ENCODE results near the gene ANO9.
"Not testable (repeated sequence)": the region's sequence is repeated elsewhere in the genome, so short reads cannot be mapped to it uniquely, and the experiment has no call there.

Gene ANO9

GRCh38 chr11:400241-400689 lies 41.5 kb downstream of the ANO9 start:
- DNase-seq (ENCODE audit: low read depth): no peak

GRCh38 chr11:399731-400211 lies 42.0 kb downstream of the ANO9 start:
- DNase-seq (ENCODE audit: low read depth): no peak

DNA sequence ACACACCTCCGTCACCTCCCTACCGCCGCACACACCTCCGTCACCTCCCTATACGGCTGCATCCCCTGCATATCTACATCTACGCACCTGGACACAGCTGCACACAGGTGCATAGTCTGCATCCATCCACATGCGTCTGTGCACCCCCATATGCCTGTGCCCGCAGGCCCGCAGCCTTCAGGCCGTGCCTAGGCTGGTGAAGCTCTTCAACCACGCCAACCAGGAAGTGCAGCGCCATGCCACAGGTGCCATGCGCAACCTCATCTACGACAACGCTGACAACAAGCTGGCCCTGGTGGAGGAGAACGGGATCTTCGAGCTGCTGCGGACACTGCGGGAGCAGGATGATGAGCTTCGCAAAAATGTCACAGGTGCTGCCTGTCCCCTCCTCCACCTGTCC lies 43.0 kb downstream of the ANO9 start:
- DNase-seq (ENCODE audit: low read depth): no peak

DNA sequence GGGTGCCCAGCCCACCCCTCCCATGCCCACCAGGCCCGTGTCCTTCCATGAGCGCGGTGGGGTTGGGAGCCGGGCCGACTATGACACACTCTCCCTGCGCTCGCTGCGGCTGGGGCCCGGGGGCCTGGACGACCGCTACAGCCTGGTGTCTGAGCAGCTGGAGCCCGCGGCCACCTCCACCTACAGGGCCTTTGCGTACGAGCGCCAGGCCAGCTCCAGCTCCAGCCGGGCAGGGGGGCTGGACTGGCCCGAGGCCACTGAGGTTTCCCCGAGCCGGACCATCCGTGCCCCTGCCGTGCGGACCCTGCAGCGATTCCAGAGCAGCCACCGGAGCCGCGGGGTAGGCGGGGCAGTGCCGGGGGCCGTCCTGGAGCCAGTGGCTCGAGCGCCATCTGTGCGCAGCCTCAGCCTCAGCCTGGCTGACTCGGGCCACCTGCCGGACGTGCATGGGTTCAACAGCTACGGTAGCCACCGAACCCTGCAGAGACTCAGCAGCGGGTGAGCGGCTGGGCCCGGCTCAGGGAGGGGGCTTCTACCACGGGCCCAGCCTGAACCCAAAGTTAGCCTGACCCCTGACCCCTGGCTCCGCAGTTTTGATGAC lies 44.8 kb downstream of the ANO9 start:
- DNase-seq (ENCODE audit: low read depth): no peak

GRCh38 chr11:396511-396947 lies 45.3 kb downstream of the ANO9 start:
- no peak for DNase-seq (ENCODE audit: low read depth)

DNA sequence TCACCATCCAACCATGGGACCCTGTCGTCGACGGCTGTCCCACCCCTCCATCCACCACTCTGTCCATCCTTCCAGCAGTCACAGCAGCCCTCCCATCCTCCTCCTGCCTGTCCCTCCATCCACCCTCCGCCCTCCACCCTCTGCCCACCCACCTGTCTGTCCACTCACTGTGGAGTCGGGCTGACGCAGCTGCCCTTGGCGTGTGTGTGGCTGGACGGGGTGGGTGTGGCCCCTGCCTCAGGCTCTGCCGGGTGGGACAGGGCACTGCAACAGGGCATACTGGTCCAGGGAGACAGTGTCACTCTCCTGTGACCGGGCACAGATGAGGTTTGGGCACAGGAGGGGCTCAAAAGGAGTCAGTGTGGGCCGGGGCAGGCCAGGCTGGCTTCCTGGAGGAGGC lies 45.9 kb downstream of the ANO9 start:
- no peak for DNase-seq (ENCODE audit: low read depth)

GRCh38 chr11:394858-395655 lies 46.8 kb downstream of the ANO9 start:
- no peak for DNase-seq (ENCODE audit: low read depth)

DNA sequence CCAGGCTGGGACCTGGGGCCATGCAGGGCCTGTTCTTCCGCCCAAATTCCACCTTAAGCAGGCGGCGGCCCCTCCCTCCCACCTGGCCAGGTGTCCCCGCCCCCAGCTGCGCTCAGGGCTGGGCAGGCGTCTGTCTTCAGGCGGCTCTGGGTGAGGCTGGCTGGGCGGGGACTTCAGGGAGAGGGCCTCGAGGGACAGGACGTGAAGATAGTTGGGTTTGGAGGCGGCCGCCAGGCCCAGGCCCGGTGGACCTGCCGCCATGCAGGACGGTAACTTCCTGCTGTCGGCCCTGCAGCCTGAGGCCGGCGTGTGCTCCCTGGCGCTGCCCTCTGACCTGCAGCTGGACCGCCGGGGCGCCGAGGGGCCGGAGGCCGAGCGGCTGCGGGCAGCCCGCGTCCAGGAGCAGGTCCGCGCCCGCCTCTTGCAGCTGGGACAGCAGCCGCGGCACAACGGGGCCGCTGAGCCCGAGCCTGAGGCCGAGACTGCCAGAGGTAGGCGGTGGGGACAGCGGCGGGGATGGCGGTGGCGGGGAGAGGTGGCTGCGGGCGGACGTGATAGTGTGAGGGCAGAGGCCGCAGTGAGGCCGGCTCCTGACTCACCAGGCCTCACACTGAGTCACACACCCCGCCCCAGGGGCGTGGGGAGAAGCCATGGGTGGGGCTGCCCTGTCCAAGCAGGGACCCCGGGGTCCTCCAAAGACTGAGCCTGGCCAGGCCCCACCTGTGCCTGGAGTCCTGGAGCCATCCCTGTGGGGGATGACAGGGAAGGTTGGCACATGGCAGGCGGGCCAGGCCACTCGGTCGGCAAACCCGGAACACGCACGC lies 47.6 kb downstream of the ANO9 start, which contains the start of gene PKP3:
Gene PKP3, plus strand, starts transcription at position 176 of the 824 bp plus-strand sequence. Its CDS starts 84 bp downstream, at position 260.
- no peak for DNase-seq (ENCODE audit: low read depth)

GRCh38 chr11:393219-394033 lies 48.4 kb downstream of the ANO9 start:
- no peak for DNase-seq (ENCODE audit: low read depth)

DNA sequence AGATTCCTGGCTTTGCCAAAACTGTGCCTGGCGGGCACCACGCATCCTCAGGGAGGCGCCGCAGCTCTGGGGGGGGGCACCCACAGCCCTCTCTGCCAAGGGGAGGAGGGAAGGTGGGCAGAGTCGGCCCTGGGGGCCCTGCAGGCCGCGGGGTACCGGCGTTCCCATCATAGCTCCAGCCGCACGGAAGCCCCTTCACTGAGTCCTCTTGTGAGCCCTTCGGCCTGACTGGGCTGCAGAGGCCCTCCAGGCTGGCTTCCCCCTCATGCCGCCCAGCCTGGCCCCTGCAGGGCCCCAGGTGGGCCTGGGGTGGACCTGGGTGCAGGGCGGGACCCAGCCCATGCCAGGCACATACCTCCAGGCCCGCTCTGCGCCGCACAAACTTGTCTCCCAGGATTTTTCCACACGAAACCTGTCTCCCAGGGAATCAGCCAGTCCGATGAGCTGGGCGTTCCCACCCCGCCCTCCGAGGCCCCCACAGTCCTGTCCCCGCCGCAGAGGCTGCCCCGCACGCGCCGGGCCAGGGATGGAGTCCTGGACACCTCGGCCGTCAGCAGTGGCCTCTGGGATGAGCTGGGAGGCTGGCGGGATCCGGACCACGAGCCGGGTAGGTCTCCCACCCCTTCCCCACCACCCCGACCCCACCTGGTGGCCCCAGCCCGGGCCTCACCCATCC lies 49.6 kb downstream of the ANO9 start:
- no peak for DNase-seq (ENCODE audit: low read depth)

DNA sequence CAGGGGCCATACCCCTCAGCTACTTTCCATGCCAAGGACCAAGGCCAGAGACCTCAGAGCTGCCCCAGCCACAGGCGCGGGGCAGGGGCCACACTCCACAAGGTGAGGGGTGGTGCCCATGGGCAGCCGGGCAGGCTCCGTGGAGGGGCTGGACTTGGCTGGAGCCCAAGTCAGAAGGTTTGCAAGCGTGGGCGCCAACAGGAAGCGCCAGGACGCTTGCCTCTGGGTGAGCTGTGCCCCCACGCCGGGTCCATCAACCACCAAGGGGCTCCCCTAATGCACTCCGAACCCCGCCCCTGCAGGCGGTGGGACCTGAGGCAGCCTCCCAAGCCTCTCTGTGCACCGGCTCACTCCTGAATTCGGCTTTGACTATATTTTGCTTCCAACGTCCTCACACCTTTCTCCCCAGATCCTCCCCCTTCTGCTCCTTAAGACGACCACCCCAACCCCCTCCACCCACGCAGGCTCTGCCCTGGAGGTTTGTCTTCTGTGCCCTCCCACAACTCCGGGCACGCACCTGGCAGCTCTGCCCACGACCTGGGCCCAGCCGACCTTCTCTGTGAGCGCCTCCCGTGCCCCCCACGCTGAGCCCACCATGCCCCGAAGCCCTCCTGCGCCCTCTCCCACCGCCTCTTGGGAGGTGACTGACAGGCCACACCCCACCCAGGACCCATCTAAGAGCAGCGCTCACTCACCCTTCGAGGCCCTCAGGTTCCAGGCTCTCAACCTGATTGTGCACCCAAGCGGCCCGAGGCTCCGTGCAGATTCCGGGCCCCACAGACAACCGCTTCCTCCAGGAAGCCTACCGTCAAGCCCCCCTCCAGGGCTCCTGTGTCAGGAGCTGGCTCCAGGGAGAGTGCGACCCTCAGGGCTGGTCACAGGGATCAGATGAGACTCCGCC lies 50.4 kb downstream of the ANO9 start:
- DNase-seq (ENCODE audit: low read depth): no peak

DNA sequence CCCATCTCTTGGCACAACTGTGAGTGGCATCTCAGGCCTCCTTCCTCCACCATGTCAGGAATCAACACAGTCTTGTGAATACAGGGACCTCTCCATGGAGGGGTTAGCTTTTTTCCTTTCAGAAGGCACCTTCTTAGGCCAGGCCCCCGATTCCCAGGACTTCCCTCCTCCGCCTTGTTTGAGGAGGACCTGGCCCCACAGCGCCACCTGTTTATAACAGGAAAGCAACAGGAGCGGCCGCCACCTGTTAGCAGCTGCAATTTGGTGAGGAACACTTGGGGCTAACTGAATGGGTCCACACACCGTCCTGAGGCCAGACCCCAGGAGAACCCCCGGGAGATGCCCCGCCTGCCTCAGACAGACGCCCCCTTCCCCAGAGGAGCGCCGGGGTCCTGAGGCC lies 51.6 kb downstream of the ANO9 start:
- no peak for DNase-seq (ENCODE audit: low read depth)

DNA sequence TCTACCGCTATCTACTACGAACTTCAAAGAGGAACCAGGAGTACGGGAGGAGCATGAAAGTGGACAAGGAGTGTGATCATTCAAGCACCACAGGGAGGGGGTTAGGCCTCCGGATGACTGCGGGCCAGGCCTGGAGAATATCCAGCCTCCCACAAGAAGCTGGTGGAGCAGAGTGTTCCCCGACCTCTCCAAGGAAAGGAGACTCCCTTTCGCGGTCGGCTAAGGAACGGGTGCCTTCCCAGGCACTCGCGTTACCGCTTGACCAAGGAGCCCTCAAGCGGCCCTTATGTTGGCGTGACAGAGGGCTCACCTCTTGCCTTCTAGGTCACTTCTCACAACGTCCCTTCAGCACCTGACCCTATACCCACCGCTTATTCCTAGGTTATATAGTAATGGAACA lies 52.4 kb downstream of the ANO9 start:
- not testable (repeated sequence) for DNase-seq (ENCODE audit: low read depth)

DNA sequence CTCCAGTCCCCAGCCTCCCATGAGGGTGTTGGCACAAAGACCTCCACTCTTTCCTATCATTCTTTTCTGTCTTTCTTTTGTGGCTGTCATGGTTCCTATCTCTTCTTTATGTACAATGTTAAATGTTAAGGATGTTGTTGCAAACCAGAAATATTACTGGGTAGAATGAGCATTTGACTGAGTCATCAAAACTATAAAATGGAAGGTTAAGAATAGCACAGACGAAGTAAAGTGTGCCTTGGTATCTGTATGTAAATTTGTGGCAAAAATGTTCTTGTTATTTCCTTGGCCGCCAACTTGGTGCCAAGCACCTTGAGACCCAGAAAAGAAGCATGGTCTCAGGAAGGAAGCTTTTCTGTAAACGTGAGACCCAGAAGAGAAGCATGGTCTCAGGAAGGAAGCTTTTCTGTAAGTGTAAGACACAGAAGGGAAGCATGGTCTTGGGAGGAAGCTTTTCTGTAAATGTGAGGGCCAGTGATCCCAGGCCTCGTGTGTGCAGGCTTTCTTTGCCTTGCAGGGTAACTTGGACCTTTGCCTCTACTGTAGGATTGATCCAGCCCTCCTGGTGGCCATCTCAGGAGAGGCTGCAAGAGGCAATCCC lies 54.5 kb downstream of the ANO9 start:
- no peak for DNase-seq (ENCODE audit: low read depth)

DNA sequence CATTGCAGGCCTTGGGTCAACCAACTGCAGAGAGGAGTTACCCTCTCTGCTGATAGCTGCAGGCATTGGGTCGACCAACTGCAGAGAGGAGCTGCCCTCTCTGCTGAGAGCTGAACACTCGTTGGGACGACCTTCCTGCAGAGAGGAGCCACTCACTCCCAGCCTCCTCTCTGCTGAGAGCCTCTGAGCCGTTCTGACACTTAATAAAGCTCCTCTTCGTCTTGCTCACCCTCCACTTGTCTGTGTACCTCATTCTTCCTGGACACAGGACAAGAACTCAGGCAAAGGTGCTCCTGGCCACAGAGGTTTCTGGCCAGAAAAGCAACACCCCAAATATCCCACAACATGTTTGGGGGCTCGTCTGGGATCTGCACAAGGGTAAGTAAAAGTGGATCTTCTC lies 55.3 kb downstream of the ANO9 start:
- DNase-seq (ENCODE audit: low read depth): no peak

- DNase-seq (ENCODE audit: low read depth): no peak
These were observed 56.0 kb downstream of the ANO9 start for GRCh38 chr11:385594-386351.

- no peak for DNase-seq (ENCODE audit: low read depth)
These were observed 57.3 kb downstream of the ANO9 start for GRCh38 chr11:384511-384910.

DNA sequence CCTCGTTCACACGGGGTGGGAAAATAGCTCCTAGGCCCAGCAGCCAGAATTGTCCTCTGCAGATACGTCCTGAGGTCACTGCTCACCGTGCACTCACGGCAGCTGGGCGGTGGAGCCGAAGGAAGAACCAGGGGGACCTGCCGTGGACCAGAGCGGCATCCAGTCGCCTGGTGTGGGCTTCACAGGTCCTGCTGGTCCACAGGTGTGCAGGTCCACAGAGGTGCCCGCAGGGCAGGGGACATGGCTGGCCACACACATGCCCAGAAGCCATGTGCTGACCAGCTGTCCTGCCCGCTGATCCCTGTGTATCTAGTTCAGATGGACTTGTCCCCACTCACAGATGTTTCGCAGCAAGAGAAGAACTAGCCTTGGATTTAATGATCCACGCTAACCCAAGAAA lies 58.4 kb downstream of the ANO9 start:
- no peak for DNase-seq (ENCODE audit: low read depth)

DNA sequence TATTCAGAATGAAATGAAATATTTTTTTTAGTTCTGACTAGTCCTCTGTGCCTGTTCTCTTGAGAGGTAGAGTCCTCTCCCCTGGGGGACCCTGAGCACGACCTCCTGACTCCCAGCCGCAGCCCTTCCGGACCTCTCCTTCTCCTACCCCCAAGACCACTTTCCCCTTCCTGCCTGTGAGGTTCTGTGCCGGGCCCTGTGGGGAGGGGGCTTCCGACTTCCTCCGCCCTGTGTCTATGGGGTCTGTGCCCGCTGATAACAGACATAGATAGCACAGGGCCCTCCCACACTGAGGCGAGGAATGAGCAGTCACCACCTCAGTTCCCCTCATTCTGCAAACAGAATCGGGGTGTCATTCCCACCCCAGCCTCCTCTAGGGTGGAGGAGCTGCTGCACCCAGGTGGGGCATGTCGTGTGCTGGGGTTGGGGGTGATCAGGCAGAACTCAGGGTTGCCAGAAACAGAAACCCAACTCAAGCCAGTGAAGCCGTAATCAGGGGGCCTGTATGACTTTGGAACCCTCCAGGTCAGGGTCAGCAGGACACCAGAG lies 59.7 kb downstream of the ANO9 start:
- no peak for DNase-seq (ENCODE audit: low read depth)
